DMS153 treated with DMSO at 0.1 percent for 48 hours (cell line): ENCODE data around the gene PDE1C.
"Not testable (repeated sequence)": the region's sequence is repeated elsewhere in the genome, so short reads cannot be mapped to it uniquely, and the experiment has no call there.

ENCODE experiments used
- DNase-seq: peaks from one replicate; lab custom pipeline; 2025; ENCODE audit not compliant: unreplicated experiment; lab: John Stamatoyannopoulos, UW

The PDE1C gene

GRCh38 chr7:32045228-32045627, 25.0 kb downstream of the PDE1C start:
- no peak for DNase-seq

GRCh38 chr7:32044739-32045138, 25.5 kb downstream of the PDE1C start:
- DNase-seq, result no peak

- no peak for DNase-seq
Observed at GRCh38 chr7:32043688-32044087, 26.5 kb downstream of the PDE1C start.

GRCh38 chr7:32042900-32043299, 27.3 kb downstream of the PDE1C start:
- no peak for DNase-seq

- no peak for DNase-seq
Observed at GRCh38 chr7:32039000-32039756, 31.0 kb downstream of the PDE1C start.

GRCh38 chr7:32037650-32038198, 32.5 kb downstream of the PDE1C start:
- no peak for DNase-seq

GRCh38 chr7:32036557-32036956, 33.6 kb downstream of the PDE1C start:
- DNase-seq, result no peak

GRCh38 chr7:32034052-32034451, 36.2 kb downstream of the PDE1C start:
- peak; percentile 81 for DNase-seq

GRCh38 chr7:32033006-32033405, 37.2 kb downstream of the PDE1C start:
- no peak for DNase-seq

- no peak for DNase-seq
Observed at GRCh38 chr7:32032211-32032610, 38.0 kb downstream of the PDE1C start.

- no peak for DNase-seq
Observed at GRCh38 chr7:32030904-32031692, 39.1 kb downstream of the PDE1C start.

GRCh38 chr7:32026083-32026425, 44.2 kb downstream of the PDE1C start:
- DNase-seq, result no peak

- no peak for DNase-seq
Observed at GRCh38 chr7:32025381-32026082, 44.7 kb downstream of the PDE1C start.

- DNase-seq, result no peak
Observed at GRCh38 chr7:32023376-32023775, 46.8 kb downstream of the PDE1C start.

- no peak for DNase-seq
Observed at GRCh38 chr7:32022966-32023365, 47.2 kb downstream of the PDE1C start.

GRCh38 chr7:32020551-32021159, 49.6 kb downstream of the PDE1C start:
- DNase-seq, result no peak

- no peak for DNase-seq
Observed at GRCh38 chr7:32018845-32019578, 51.2 kb downstream of the PDE1C start.

- no peak for DNase-seq
Observed at GRCh38 chr7:32015133-32015532, 55.1 kb downstream of the PDE1C start.

- not testable (repeated sequence) for DNase-seq
Observed at GRCh38 chr7:32013471-32013870, 56.7 kb downstream of the PDE1C start.

- DNase-seq, result no peak
Observed at GRCh38 chr7:32005577-32005976, 64.6 kb downstream of the PDE1C start.
